BLaER1 (cell line): ENCODE results near the gene KMT5C.

Source experiments
- H3K27ac ChIP-seq: shearing (Covaris generic); formaldehyde crosslinking; 2 replicates; pipeline ENCODE4 v1.8.1; 2022
- H3K27me3 ChIP-seq: shearing (Covaris generic); formaldehyde crosslinking; 2 replicates; pipeline ENCODE4 v1.8.1; 2022
- H3K36me3 ChIP-seq: shearing (Covaris generic); formaldehyde crosslinking; 2 replicates; pipeline ENCODE4 v1.8.1; 2022
- H3K4me1 ChIP-seq: shearing (Covaris generic); formaldehyde crosslinking; 2 replicates; pipeline ENCODE4 v1.8.1; 2022
- H3K4me2 ChIP-seq: shearing (Covaris generic); formaldehyde crosslinking; 2 replicates; pipeline ENCODE4 v1.8.1; 2022
- H3K4me3 ChIP-seq: shearing (Covaris generic); formaldehyde crosslinking; 2 replicates; pipeline ENCODE4 v1.8.1; 2022
- H3K9ac ChIP-seq: shearing (Covaris generic); formaldehyde crosslinking; 2 replicates; pipeline ENCODE4 v1.8.1; 2022
- H3K9me3 ChIP-seq: shearing (Covaris generic); formaldehyde crosslinking; 2 replicates; pipeline ENCODE4 v1.8.1; 2022
- H4K20me1 ChIP-seq: shearing (Covaris generic); formaldehyde crosslinking; 2 replicates; pipeline ENCODE4 v1.8.1; 2022
- Cebpa-rat ChIP-seq: shearing (Covaris generic); IDR thresholded peaks from 2 replicates; pipeline ENCODE4 v1.8.1; 2022

The KMT5C gene

DNA sequence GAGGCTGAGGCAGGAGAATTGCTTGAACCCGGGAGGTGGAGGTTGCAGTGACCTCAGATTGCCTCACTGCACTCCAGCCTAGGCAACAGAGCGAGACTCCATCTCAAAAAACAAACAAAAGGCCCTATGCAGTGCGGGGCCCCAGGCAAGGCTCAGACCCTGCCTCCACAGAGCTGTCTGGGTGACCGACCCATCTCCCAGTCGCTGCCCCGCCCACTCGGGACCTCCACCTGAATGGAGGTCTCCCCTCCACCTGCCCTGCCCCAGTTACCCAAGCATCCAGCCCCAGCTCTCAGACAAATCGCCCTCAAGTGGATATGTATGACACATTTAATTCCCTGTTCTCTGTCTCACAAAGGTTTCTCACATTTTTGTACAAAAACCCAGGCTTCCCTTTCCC lies 25.6 kb downstream of the KMT5C start:
- H3K27ac ChIP-seq, result no peak overlapping the region
- no peak overlapping the region for H3K9ac ChIP-seq
- H3K4me1 ChIP-seq, result peaks cover 17% of the 10 kb centered on the region
- no peak overlapping the region for H3K4me3 ChIP-seq
- H3K9me3 ChIP-seq, result no peaks in the 10 kb centered on the region
- H4K20me1 ChIP-seq, result peaks cover 17% of the 10 kb centered on the region
- peaks cover 36% of the 10 kb centered on the region for H3K27me3 ChIP-seq
- no peak overlapping the region for H3K4me2 ChIP-seq
- no peaks in the 10 kb centered on the region for H3K36me3 ChIP-seq
- no peak for TF ChIP-seq Cebpa-rat

DNA sequence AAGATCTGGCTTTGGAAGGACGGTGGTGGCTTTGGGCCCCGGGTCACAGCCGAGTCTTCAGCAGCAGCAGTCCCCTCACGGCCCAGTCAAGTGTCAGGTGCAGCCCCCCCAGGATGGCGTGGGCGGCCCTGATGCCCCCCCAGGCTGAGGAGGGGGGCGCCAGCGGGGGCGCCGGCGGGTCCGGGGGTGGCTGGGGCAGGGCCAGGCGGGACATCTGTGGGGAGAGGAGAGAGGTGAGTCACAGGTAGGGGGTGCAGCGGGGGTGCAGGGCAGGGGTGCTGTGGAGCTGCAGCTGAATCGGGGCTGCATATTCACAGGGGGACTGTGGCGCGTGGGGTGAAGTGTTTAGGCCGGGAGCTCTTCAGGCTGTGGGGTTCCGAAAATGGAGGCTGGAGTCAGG lies 26.3 kb downstream of the KMT5C start:
- TF ChIP-seq Cebpa-rat, result no peak
- Histone ChIP-seq H4K20me1 (peaks cover 23% of the 10 kb centered on the region), H3K27ac (no peak overlapping the region), H3K4me2 (no peak overlapping the region), H3K4me1 (peaks cover 17% of the 10 kb centered on the region), H3K4me3 (no peak overlapping the region), H3K9me3 (no peaks in the 10 kb centered on the region), H3K36me3 (no peaks in the 10 kb centered on the region), H3K27me3 (peaks cover 44% of the 10 kb centered on the region), H3K9ac (no peak overlapping the region)

- H3K4me3 ChIP-seq, result no peak overlapping the region
- peaks cover 17% of the 10 kb centered on the region for H3K4me1 ChIP-seq
- H3K27me3 ChIP-seq, result peaks cover 52% of the 10 kb centered on the region
- H3K4me2 ChIP-seq, result no peak overlapping the region
- H4K20me1 ChIP-seq, result peaks cover 26% of the 10 kb centered on the region
- H3K36me3 ChIP-seq, result no peaks in the 10 kb centered on the region
- H3K9ac ChIP-seq, result no peak overlapping the region
- TF ChIP-seq Cebpa-rat, result no peak
- H3K9me3 ChIP-seq, result no peaks in the 10 kb centered on the region
- no peak overlapping the region for H3K27ac ChIP-seq
These were observed 27.1 kb downstream of the KMT5C start for GRCh38 chr19:55366790-55367189.

DNA sequence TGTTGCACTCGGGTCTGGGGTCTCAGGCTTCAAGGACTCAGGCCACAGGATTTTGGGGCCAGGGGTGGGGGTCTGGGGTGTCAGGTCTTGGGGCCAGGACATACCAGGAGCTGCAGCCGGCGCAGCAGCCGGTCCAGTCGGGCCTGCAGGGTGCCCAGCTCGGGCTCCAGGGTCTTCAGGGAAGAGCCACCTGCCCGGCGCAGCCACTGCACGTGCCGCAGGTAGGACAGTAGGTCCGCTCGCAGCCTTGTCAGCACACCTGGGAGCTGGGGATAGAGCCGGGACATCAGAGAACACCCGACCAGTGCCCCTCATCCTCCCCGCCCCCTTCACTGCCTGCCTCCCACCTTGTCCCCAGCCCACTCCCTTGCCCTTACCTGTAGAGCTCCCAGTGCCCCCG lies 28.4 kb downstream of the KMT5C start:
- Histone ChIP-seq H3K4me1 (peaks cover 24% of the 10 kb centered on the region), H3K27ac (no peak overlapping the region), H4K20me1 (peaks cover 34% of the 10 kb centered on the region), H3K4me2 (no peak overlapping the region), H3K36me3 (no peaks in the 10 kb centered on the region), H3K27me3 (peaks cover 65% of the 10 kb centered on the region), H3K4me3 (no peak overlapping the region), H3K9ac (no peak overlapping the region), H3K9me3 (no peaks in the 10 kb centered on the region)
- TF ChIP-seq Cebpa-rat, result no peak

GRCh38 chr19:55368701-55369563 lies 29.3 kb downstream of the KMT5C start:
- no peaks in the 10 kb centered on the region for H3K36me3 ChIP-seq
- H4K20me1 ChIP-seq, result peaks cover 34% of the 10 kb centered on the region
- H3K4me1 ChIP-seq, result peaks cover 24% of the 10 kb centered on the region
- no peaks in the 10 kb centered on the region for H3K9me3 ChIP-seq
- no peak for TF ChIP-seq Cebpa-rat
- H3K27me3 ChIP-seq, result peaks cover 71% of the 10 kb centered on the region
- H3K4me2 ChIP-seq, result peak overlapping the region; percentile 80
- no peak overlapping the region for H3K27ac ChIP-seq
- H3K9ac ChIP-seq, result no peak overlapping the region; the same call in 1 of the 2 replicates
- peak overlapping the region; percentile 61 for H3K4me3 ChIP-seq

DNA sequence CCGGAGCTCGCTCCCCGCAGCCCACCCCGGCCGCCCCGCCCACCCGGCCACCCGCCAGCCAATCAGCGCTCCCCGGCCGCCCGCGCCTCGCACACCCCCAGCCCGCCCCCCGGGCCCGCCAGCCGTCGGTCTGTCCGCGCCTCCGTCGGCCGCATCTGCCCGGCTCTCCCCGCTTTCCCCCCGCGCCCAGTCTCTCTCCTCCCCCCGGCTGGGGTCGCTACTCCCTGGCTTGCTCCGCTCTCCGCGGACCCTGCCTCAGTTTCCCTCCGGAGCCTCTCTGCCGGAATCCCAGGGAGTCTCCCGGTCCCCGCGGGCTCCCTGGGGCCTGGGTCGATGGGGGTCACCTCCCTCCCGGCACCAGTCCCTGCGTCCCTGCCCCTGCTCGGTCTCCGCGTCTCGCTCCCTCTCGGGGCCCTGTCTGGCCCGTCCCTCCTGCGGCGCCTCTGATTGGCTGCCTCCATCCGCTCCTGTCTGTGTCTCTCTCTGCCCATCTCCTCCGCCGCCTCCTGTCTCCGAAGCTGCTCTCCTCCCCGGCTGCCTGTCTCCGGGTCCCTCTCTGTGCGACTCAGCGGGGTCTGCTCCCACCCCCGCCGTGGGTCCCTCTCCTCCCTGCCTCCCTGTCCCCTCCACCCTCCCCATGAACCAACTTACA lies 30.1 kb downstream of the KMT5C start:
- Histone ChIP-seq H3K4me2 (peak overlapping the region; percentile 87), H3K27ac (no peak overlapping the region), H3K4me3 (peak overlapping the region; percentile 61), H3K9ac (no peak overlapping the region), H3K4me1 (peaks cover 20% of the 10 kb centered on the region), H3K9me3 (no peaks in the 10 kb centered on the region), H3K27me3 (peaks cover 74% of the 10 kb centered on the region), H3K36me3 (no peaks in the 10 kb centered on the region), H4K20me1 (peaks cover 34% of the 10 kb centered on the region)
- no peak for TF ChIP-seq Cebpa-rat

GRCh38 chr19:55370305-55370988 lies 30.8 kb downstream of the KMT5C start, which contains the start of gene IL11:
IL11 (minus strand) TSS chr19:55370463; CDS start chr19:55370310, 153 bp downstream.
- peaks cover 34% of the 10 kb centered on the region for H4K20me1 ChIP-seq
- no peaks in the 10 kb centered on the region for H3K36me3 ChIP-seq
- H3K4me2 ChIP-seq, result peak within 1 kb of the TSS; percentile 87
- peaks cover 75% of the 10 kb centered on the region for H3K27me3 ChIP-seq
- H3K9ac ChIP-seq, result no peak within 1 kb of the TSS; the same call in 1 of the 2 replicates
- TF ChIP-seq Cebpa-rat, result no peak
- no peaks in the 10 kb centered on the region for H3K9me3 ChIP-seq
- H3K4me3 ChIP-seq, result peak within 1 kb of the TSS; percentile 61
- H3K27ac ChIP-seq, result no peak within 1 kb of the TSS
- H3K4me1 ChIP-seq, result peaks cover 20% of the 10 kb centered on the region

- H3K4me2 ChIP-seq, result peak overlapping the region; percentile 39
- H3K4me1 ChIP-seq, result peaks cover 20% of the 10 kb centered on the region
- H3K9ac ChIP-seq, result no peak overlapping the region
- H3K9me3 ChIP-seq, result no peaks in the 10 kb centered on the region
- H3K27me3 ChIP-seq, result peaks cover 84% of the 10 kb centered on the region
- no peak for TF ChIP-seq Cebpa-rat
- no peak overlapping the region for H3K4me3 ChIP-seq
- H4K20me1 ChIP-seq, result peaks cover 34% of the 10 kb centered on the region
- no peaks in the 10 kb centered on the region for H3K36me3 ChIP-seq
- no peak overlapping the region for H3K27ac ChIP-seq
These were observed 32.8 kb downstream of the KMT5C start for GRCh38 chr19:55372316-55373081.

GRCh38 chr19:55373306-55373992 lies 33.8 kb downstream of the KMT5C start:
- no peak for TF ChIP-seq Cebpa-rat
- no peaks in the 10 kb centered on the region for H3K9me3 ChIP-seq
- peaks cover 20% of the 10 kb centered on the region for H3K4me1 ChIP-seq
- peaks cover 79% of the 10 kb centered on the region for H3K27me3 ChIP-seq
- no peak overlapping the region for H3K4me2 ChIP-seq
- no peak overlapping the region for H3K9ac ChIP-seq
- peaks cover 31% of the 10 kb centered on the region for H4K20me1 ChIP-seq
- H3K4me3 ChIP-seq, result no peak overlapping the region
- H3K27ac ChIP-seq, result no peak overlapping the region
- no peaks in the 10 kb centered on the region for H3K36me3 ChIP-seq
